ENCODE data around the gene SPAAR.
A peak's percentile ranks its signal among the peaks of the same experiment; 100 is the strongest.

DNA sequence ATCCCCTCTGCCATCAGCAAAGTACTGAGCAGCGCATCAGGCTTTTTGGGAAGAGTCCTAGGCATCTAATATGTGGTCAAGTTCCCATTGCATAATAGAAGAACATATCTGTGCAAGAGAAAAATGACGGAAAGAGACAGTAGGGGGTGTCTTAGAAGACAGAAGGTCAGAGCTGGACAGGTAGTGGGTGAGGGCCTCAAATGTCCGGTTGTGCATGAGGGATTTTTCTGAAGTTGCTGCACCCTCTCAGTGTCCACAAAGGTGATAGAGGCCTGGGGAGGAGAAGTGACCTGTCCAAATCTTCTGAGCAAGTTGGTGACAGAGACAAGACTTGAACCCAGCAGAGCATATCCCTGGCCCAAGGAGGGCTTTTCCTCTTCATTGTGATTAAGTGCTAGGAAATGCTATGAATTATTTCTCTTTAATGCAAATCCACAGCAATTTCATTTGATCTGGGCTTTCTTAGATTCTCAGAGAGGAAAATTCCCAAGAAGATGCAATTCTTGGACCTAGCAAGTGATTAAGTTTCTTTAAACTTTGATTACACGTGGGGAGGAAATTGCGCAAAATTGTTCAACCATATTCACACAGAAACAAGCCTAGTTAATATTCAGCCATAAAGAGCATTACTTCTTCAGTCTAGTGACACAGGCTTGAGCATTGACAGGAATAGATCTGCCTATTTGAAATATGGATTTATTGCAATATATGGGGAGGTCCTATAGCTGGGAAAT, 49.0 kb downstream of the SPAAR start, which contains the start of gene OR2S2:
- TF ChIP-seq CTCFL (IDR thresholded peaks at IDR 0.05; ENCODE audit: borderline replicate concordance, insufficient read depth, low read depth, low read length, poor library complexity, severe bottlenecking) (no peak), DLX4 (CRISPR knock-in tag; IDR thresholded peaks at IDR 0.05) (no peak), POLR2A (conservative IDR thresholded peaks at IDR 0.05) (no peak), JUND (IDR thresholded peaks at IDR 0.05; ENCODE audit: borderline replicate concordance, low read depth, low read length) (no peak), JUND (tag; IDR thresholded peaks at IDR 0.05; ENCODE audit: borderline replicate concordance, low read depth, low read length) (no peak), CEBPB (tag; IDR thresholded peaks at IDR 0.05) (0 out of 2 replicates have a peak, but pooled peaks have one; percentile 7), ZNF699 (CRISPR knock-in tag; IDR thresholded peaks at IDR 0.05; ENCODE audit: insufficient replicate concordance) (no peak), ZNF589 (CRISPR knock-in tag; IDR thresholded peaks at IDR 0.05; ENCODE audit: low read depth) (no peak), SP1 (CRISPR knock-in tag; IDR thresholded peaks at IDR 0.05) (no peak), POLR2AphosphoS5 (IDR thresholded peaks at IDR 0.05; ENCODE audit: control insufficient read depth, insufficient read depth, low read depth, low read length) (no peak)
- TF ChIP-seq, protein P1, sequence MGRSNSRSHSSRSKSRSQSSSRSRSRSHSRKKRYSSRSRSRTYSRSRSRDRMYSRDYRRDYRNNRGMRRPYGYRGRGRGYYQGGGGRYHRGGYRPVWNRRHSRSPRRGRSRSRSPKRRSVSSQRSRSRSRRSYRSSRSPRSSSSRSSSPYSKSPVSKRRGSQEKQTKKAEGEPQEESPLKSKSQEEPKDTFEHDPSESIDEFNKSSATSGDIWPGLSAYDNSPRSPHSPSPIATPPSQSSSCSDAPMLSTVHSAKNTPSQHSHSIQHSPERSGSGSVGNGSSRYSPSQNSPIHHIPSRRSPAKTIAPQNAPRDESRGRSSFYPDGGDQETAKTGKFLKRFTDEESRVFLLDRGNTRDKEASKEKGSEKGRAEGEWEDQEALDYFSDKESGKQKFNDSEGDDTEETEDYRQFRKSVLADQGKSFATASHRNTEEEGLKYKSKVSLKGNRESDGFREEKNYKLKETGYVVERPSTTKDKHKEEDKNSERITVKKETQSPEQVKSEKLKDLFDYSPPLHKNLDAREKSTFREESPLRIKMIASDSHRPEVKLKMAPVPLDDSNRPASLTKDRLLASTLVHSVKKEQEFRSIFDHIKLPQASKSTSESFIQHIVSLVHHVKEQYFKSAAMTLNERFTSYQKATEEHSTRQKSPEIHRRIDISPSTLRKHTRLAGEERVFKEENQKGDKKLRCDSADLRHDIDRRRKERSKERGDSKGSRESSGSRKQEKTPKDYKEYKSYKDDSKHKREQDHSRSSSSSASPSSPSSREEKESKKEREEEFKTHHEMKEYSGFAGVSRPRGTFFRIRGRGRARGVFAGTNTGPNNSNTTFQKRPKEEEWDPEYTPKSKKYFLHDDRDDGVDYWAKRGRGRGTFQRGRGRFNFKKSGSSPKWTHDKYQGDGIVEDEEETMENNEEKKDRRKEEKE (IDR thresholded peaks at IDR 0.05; ENCODE audit: borderline replicate concordance in 1 of 2, control insufficient read depth in 1 of 2, low read depth in 2 of 2, low read length in 1 of 2) = no peak
- TF ChIP-seq, protein P2, sequence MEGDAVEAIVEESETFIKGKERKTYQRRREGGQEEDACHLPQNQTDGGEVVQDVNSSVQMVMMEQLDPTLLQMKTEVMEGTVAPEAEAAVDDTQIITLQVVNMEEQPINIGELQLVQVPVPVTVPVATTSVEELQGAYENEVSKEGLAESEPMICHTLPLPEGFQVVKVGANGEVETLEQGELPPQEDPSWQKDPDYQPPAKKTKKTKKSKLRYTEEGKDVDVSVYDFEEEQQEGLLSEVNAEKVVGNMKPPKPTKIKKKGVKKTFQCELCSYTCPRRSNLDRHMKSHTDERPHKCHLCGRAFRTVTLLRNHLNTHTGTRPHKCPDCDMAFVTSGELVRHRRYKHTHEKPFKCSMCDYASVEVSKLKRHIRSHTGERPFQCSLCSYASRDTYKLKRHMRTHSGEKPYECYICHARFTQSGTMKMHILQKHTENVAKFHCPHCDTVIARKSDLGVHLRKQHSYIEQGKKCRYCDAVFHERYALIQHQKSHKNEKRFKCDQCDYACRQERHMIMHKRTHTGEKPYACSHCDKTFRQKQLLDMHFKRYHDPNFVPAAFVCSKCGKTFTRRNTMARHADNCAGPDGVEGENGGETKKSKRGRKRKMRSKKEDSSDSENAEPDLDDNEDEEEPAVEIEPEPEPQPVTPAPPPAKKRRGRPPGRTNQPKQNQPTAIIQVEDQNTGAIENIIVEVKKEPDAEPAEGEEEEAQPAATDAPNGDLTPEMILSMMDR (IDR thresholded peaks at IDR 0.05 in 2 of 3, conservative IDR thresholded peaks at IDR 0.05 in 1 of 3; ENCODE audit: insufficient read depth in 2 of 3, low read depth in 1 of 3, low read length in 3 of 3) = no peak

Data from K562 (cell line).